B cell (primary cell): ENCODE results near the gene IL13RA2. TPM values are rescaled to one million over a fixed set of nuclear protein-coding genes. Genes with fewer than 3 reads are reported as not detected.

ENCODE experiments used
- ATAC-seq: fragments of 200-7000 bp; cut with Tn5 transposase; one replicate; pipeline ENCODE4 v1.10.0; 2021; ENCODE audit warnings: low read depth, mild to moderate bottlenecking, moderate number of reproducible peaks, moderate library complexity
- CTCF ChIA-PET: fragments of 350-600 bp; sonication (Branson Sonifier 250); formaldehyde crosslinking; loops from one replicate; lab custom pipeline; 2021; ENCODE audit warnings: antibody characterized with exemption, inconsistent platforms; lab: Charles Lee
- POLR2A ChIA-PET: fragments of 350-600 bp; sonication (Branson Sonifier 250); formaldehyde crosslinking; loops from one replicate; lab custom pipeline; 2021; ENCODE audit warnings: antibody characterized with exemption; lab: Charles Lee
- DNase-seq: peaks from one replicate; pipeline ENCODE4 v3.0.0; 2013
- H2AFZ ChIP-seq: 2 replicates; pipeline ENCODE4 v1.6.1; 2012; ENCODE audit warnings: mild to moderate bottlenecking, low read depth, low read length; ENCODE audit not compliant: insufficient read depth, poor library complexity, severe bottlenecking
- H3K27ac ChIP-seq, 2 donors: 1 replicate in 1 of 2; 2 replicates in 1 of 2; pipeline ENCODE4 v1.5.1; 2012 to 2013; ENCODE audit warnings: low read length in 2 of 2, mild to moderate bottlenecking in 2 of 2, moderate library complexity in 1 of 2
- H3K27me3 ChIP-seq, 4 experiments: fragments of 200-600 bp in 1 of 4; sonication (generic) in 1 of 4; replicated peaks in 1 of 4; 1 replicate in 2 of 4; 2 replicates in 2 of 4; pipeline versions ENCODE4 v1.6.1 to v1.7.0; 2013 to 2016; ENCODE audit warnings: low read length in 3 of 4, mild to moderate bottlenecking in 2 of 4, mixed read lengths in 1 of 4, moderate library complexity in 1 of 4; ENCODE audit not compliant: insufficient read depth in 4 of 4, control insufficient read depth in 3 of 4; ENCODE audit errors: control extremely low read depth in 1 of 4
- H3K36me3 ChIP-seq, 2 experiments: replicated peaks in 1 of 2; 1 replicate in 1 of 2; 2 replicates in 1 of 2; pipeline versions ENCODE4 v1.6.1 to v1.7.1; 2013; ENCODE audit warnings: low read length in 1 of 2; ENCODE audit not compliant: insufficient read depth in 2 of 2, control insufficient read depth in 1 of 2; ENCODE audit errors: control extremely low read depth in 1 of 2, extremely low read depth in 1 of 2
- H3K4me1 ChIP-seq, 2 donors: fragments of 200-600 bp in 1 of 2; sonication (generic) in 1 of 2; 1 replicate in 1 of 2; 2 replicates in 1 of 2; pipeline versions ENCODE4 v1.5.1 to v1.6.1; 2013 to 2017; ENCODE audit warnings: low read length in 2 of 2; ENCODE audit not compliant: control insufficient read depth in 2 of 2, insufficient read depth in 2 of 2
- H3K4me2 ChIP-seq: replicated peaks from 2 replicates; pipeline ENCODE3; 2012; ENCODE audit warnings: mild to moderate bottlenecking, low read depth, low read length; ENCODE audit not compliant: poor library complexity, severe bottlenecking
- H3K4me3 ChIP-seq, 5 experiments: fragments of 200-600 bp in 1 of 5; sonication (generic) in 1 of 5; 1 replicate in 3 of 5; 2 replicates in 2 of 5; pipeline versions ENCODE4 v1.5.1 to v1.7.0; 2011 to 2016; ENCODE audit warnings: low read length in 4 of 5, mild to moderate bottlenecking in 4 of 5, low read depth in 2 of 5, control low read depth in 1 of 5, moderate library complexity in 1 of 5; ENCODE audit not compliant: insufficient read depth in 1 of 5; ENCODE audit errors: control extremely low read depth in 1 of 5, extremely low read depth in 1 of 5
- H3K79me2 ChIP-seq: fragments of 200-600 bp; sonication (generic); one replicate; pipeline ENCODE4 v1.6.0; 2016; ENCODE audit warnings: low read length; ENCODE audit not compliant: control insufficient read depth, insufficient read depth
- H3K9ac ChIP-seq: fragments of 200-600 bp; sonication (generic); 2 replicates; pipeline ENCODE4 v1.6.1; 2017; ENCODE audit warnings: mild to moderate bottlenecking, low read length, moderate library complexity
- H3K9me3 ChIP-seq, 3 donors: one replicate each; pipeline versions ENCODE4 v1.6.1 to v1.7.1; 2013; ENCODE audit warnings: low read length in 2 of 3; ENCODE audit not compliant: control insufficient read depth in 2 of 3, insufficient read depth in 1 of 3; ENCODE audit errors: control extremely low read depth in 1 of 3
- H4K20me1 ChIP-seq: 2 replicates; pipeline ENCODE4 v1.6.0; 2012; ENCODE audit warnings: mild to moderate bottlenecking, low read length; ENCODE audit not compliant: insufficient read depth, control insufficient read depth, poor library complexity, severe bottlenecking
- H3K27ac Mint-ChIP-seq: one replicate; pipeline ENCODE4 v1.8.0; 2021; ENCODE audit warnings: mixed read lengths
- H3K27me3 Mint-ChIP-seq: one replicate; pipeline ENCODE4 v1.8.0; 2021; ENCODE audit warnings: mixed read lengths
- H3K4me1 Mint-ChIP-seq: one replicate; pipeline ENCODE4 v1.8.0; 2021; ENCODE audit warnings: mixed read lengths
- H3K4me3 Mint-ChIP-seq: one replicate; pipeline ENCODE4 v1.8.0; 2021; ENCODE audit warnings: mixed read lengths
- H3K9me3 Mint-ChIP-seq: one replicate; pipeline ENCODE4 v1.8.0; 2022; ENCODE audit warnings: mixed read lengths; ENCODE audit not compliant: insufficient read depth
- EZH2 ChIP-seq: IDR thresholded peaks from 2 replicates; pipeline ENCODE4 v1.6.1; 2012; ENCODE audit warnings: borderline replicate concordance, low read depth, mild to moderate bottlenecking, moderate library complexity, low read length; ENCODE audit not compliant: insufficient read depth, poor library complexity, severe bottlenecking
- WGBS: methylation state at CpG from one replicate; pipeline ENCODE4 v1.1.5; 2013; ENCODE audit warnings: missing lambda C conversion rate; ENCODE audit not compliant: insufficient coverage; 5-methylcytosine and 5-hydroxymethylcytosine counted together
- intact Hi-C: fragments of 100-400 bp; cut with micrococcal nuclease; formaldehyde crosslinking; loops from one replicate; pipeline ENCODE4 v1.10.0; 2022
- polyA plus RNA-seq: library from polyadenylated mRNA; depleted of rRNA; stranded (reverse); fragments of >200 nt; gene quantifications from 2 replicates; pipeline ENCODE4 v1.2.3, GENCODE V29; 2012
- total RNA-seq, 2 donors: library from RNA; stranded (reverse); fragments of 120-200 nt in 1 of 2; gene quantifications; 1 replicate in 1 of 2; 2 replicates in 1 of 2; pipeline versions ENCODE4 v1.2.3 to v1.2.4, GENCODE V29; 2013 to 2022
- TF ChIP-seq, protein P1 (sequence below): fragments of 200-600 bp; IDR thresholded peaks from one replicate; pipeline ENCODE4 v1.8.0; 2022; ENCODE audit warnings: antibody characterized with exemption, mild to moderate bottlenecking

IL13RA2 gene
- total and polyA plus RNA-seq, 2 donors (not counting 1 experiment from before 2014, with no cell fraction given): not detected

DNA sequence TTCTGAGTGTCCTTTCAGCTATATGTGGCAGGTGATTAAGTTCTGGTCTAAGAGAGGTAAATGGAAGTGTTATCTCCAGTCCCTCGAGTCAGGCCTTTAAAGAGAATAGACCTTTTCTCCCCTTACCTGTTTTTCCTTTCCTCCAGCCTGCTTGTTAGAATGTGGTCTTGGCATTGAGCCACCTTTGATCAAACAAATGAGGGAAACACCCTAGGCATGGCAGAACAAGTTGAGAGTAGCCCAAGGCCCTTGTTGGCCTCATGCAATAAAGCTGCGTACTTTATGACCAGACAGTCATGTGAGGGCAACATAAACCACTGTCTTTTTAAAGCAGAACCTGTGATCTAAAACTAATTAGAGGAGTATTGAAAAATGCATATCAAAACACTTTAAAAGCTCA is 13.2 kb upstream of the IL13RA2 start:
- DNase-seq: no peak
- no peaks in the 10 kb centered on the region for H3K27me3 Mint-ChIP-seq
- Histone ChIP-seq H4K20me1 (no peaks in the 10 kb centered on the region), H3K27ac (no peak overlapping the region), H3K4me1 (no peaks in the 10 kb centered on the region), H2AFZ (no peak overlapping the region), H3K9ac (no peak overlapping the region), H3K4me2 (no peak overlapping the region), H3K79me2 (no peaks in the 10 kb centered on the region), H3K4me3 (no peak overlapping the region), H3K27me3 (no peaks in the 10 kb centered on the region), H3K36me3 (no peaks in the 10 kb centered on the region), H3K9me3 (no peaks in the 10 kb centered on the region)
- H3K27ac Mint-ChIP-seq: no peak overlapping the region
- H3K4me3 Mint-ChIP-seq: no peak overlapping the region
- TF ChIP-seq EZH2: no peak
- no peaks in the 10 kb centered on the region for H3K4me1 Mint-ChIP-seq
- CTCF ChIA-PET: no interaction called here
- POLR2A ChIA-PET: no interaction called here
- H3K9me3 Mint-ChIP-seq: no peaks in the 10 kb centered on the region
- ATAC-seq: no peak
- intact Hi-C loops: no loop called here
- WGBS: no CpG with 5 or more reads among the region's 2 CpGs

GRCh38 chrX:115029869-115030570 is 12.6 kb upstream of the IL13RA2 start:
- H4K20me1 ChIP-seq: no peaks in the 10 kb centered on the region
- H3K4me2 ChIP-seq: no peak overlapping the region
- TF ChIP-seq, protein P1, sequence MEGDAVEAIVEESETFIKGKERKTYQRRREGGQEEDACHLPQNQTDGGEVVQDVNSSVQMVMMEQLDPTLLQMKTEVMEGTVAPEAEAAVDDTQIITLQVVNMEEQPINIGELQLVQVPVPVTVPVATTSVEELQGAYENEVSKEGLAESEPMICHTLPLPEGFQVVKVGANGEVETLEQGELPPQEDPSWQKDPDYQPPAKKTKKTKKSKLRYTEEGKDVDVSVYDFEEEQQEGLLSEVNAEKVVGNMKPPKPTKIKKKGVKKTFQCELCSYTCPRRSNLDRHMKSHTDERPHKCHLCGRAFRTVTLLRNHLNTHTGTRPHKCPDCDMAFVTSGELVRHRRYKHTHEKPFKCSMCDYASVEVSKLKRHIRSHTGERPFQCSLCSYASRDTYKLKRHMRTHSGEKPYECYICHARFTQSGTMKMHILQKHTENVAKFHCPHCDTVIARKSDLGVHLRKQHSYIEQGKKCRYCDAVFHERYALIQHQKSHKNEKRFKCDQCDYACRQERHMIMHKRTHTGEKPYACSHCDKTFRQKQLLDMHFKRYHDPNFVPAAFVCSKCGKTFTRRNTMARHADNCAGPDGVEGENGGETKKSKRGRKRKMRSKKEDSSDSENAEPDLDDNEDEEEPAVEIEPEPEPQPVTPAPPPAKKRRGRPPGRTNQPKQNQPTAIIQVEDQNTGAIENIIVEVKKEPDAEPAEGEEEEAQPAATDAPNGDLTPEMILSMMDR: no peak
- TF ChIP-seq EZH2: no peak
- no CpG with 5 or more reads among the region's 5 CpGs for WGBS
- ATAC-seq (no peak), DNase-seq (no peak)
- no peak overlapping the region for H3K4me3 ChIP-seq
- no peak overlapping the region for H3K27ac ChIP-seq
- CTCF ChIA-PET: no interaction called here
- POLR2A ChIA-PET: no interaction called here
- no peak overlapping the region for H3K27ac Mint-ChIP-seq
- no peaks in the 10 kb centered on the region for H3K27me3 ChIP-seq
- H3K27me3 Mint-ChIP-seq: no peaks in the 10 kb centered on the region
- no peaks in the 10 kb centered on the region for H3K4me1 ChIP-seq
- no peaks in the 10 kb centered on the region for H3K9me3 ChIP-seq
- no peak overlapping the region for H2AFZ ChIP-seq
- intact Hi-C loops: no loop called here
- no peaks in the 10 kb centered on the region for H3K9me3 Mint-ChIP-seq
- no peak overlapping the region for H3K4me3 Mint-ChIP-seq
- H3K36me3 ChIP-seq: no peaks in the 10 kb centered on the region
- no peak overlapping the region for H3K9ac ChIP-seq
- H3K4me1 Mint-ChIP-seq: no peaks in the 10 kb centered on the region
- H3K79me2 ChIP-seq: no peaks in the 10 kb centered on the region
